NCI-H748 (cell line): Measurements from ENCODE around the gene AHNAK2.

Source experiments
- DNase-seq: peaks from one replicate; lab custom pipeline; 2025; ENCODE audit not compliant: unreplicated experiment; lab: John Stamatoyannopoulos, UW

AHNAK2 gene

DNA sequence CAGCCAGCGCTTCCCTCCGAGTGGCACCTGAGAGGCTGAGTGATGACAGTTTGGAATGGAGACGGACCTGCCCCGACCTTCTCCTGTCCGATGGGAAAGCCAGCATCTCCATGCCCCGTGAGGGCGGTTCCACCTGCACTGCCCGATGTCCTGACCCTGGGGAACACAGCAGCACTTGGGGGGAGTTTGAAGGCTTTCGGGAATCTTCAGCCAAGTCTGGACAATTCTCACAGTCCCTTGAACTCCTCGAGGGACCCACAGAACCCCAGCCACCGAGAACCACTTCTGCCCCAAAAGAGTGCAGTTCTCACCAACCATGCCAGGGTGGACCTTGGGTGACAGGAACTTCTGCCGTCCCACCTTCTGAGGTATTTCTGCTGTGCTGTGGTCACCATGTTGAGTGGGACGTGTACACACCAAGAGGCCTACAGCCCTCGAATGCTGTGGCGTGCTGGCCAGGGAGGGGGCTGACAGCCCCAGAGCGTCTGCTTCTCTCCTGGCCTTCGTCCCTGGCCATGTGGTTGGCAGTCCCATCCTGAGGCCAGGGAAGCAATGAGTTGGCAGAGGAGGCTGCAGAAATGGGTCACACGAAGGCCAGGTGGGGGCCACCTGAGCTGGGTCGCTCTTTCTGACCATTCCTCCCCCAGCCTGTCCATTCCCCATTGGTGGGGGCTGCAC is 8.5 kb upstream of the AHNAK2 start:
- no peak for DNase-seq

DNA sequence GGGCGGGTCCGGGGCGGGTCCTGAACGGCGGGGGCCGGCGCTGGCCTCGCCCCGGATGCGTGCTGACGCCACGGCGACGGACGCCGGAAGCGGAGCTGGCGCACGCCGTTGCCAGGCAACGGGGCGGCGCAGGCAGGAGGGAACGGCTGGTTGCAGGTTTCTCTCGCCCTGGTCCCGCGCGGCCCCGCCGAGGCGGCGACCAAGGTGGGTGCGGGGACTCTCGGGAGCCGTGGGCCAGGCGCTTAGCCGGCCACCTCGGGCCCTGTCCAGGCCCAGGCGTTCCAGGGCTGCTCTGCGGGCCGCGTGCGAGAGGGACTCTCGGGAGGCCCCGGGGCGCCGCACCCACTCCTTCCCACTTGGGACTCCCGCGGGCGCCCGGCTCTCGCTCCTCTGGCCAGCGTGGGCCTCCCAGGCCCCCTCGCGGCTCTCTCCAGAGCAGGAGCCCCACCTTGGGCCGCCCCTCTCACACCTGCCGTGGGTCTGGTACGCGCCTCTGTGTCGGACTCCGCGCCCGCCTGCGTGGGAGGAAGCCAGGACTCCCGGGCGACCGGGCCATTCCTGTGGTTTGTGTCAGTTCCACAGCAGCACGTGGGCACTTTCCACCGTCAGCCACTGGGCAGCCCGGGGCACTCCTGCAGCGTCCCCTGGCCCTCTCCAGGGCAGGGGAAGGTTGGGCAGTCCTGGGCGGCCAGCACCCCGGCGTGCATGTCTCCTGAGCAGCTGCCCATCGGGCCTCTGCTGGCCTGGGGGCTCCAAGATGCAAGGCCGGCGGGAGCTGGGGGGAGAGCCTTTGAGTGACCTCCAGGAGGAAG is 7.7 kb upstream of the AHNAK2 start, which contains the start of gene CLBA1:
CLBA1 (plus strand) TSS at position 114 of the 812 bp plus-strand sequence; CDS start at position 758, 644 bp downstream.
- DNase-seq = peak; percentile 97

DNA sequence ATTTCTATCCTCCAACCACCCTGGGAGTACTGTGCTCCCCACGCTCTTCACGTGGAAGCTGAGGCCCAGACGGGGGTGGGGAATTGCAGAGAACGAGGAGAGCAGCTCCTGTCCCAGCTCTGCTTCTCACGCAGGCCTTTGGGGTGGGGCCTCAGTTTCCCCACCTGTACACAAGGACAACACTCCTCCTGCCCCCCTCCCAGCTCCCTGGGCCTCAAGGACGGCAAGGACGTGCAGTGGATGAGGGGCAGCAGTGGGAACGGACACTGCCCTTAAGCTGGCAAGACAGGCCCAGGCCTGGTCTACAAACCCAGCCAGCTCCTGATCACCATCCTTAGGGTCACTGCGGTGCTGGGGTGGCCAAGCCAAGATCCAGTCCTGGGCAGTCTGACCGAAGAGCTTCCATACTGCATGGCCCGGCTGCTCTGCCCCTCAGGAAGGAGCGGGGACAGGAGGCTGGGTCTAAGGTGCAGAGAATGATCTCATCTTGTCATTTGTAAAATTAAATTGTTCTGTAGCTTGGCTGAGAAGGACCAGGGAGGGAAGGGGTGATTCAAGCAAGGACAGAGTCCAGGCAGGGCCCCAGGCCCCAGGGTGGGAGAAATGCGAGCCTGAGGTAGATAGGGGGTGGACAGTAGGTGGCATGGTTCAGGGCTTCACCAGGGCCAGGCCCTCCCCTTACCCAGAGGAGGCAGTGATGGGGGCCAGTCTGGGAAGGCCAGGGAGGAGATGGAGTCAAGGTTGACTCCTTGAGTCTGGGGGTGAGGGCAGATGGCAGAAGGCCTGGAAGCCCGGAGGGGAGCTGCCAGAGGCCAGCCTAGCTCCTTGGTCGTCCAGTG is 6.1 kb upstream of the AHNAK2 start:
- DNase-seq = no peak

DNA sequence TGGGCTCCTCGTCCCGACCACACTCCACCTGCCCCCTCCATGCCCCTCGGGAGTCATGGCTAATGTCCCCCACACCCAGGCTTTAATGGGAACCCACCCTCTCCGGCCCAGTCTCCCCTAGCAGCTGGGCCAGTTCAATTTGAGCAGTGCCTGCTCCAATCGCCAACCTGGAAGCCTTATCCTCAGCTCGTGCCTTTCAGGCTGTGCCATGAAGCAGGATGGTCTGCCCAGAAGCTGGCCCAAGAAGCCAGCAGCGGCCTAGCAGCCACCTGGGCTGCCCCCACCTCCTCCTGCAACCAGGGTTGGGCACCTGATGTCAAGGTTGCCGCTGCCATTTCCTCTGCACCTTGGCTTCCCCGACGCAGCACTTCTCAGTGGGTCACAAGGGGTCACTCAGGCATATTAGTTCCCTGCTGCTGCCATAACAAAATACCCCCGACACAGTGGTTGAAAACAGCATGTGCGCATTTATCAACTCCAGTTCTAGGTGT is 5.1 kb upstream of the AHNAK2 start:
- no peak for DNase-seq

DNA sequence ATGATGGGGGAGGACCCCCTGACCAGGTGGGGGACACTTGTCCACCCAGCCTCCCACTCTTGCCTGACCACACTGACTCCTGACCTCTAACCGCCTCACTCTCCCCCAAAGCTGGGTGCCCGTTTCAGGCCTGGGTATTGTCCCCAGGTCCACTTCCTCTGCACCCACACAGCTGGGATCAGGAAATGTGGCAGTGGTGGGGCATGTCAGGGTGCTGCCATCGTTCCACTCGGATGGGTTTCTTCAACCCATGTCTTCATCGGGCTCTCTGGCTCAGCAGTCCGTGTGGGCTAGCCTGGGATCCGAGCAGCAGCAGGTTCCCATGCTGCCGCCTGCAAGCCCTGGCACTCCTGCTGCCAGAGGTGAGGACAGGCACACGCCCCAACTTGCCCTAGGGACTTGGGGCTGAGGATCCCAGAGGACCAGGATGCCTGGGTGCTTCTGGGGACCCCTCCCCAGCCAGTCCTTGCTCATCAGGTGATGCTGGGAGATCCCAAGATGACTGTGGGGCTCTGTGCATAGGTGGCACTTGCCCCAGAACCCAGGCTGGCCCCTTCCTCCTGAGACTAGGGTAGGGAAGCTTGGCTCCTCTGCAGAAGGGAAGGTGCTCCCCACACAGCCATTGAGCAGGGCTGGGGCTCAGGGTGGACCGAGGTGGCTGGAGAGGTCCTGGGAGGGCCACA is 4.5 kb upstream of the AHNAK2 start:
- no peak for DNase-seq

DNA sequence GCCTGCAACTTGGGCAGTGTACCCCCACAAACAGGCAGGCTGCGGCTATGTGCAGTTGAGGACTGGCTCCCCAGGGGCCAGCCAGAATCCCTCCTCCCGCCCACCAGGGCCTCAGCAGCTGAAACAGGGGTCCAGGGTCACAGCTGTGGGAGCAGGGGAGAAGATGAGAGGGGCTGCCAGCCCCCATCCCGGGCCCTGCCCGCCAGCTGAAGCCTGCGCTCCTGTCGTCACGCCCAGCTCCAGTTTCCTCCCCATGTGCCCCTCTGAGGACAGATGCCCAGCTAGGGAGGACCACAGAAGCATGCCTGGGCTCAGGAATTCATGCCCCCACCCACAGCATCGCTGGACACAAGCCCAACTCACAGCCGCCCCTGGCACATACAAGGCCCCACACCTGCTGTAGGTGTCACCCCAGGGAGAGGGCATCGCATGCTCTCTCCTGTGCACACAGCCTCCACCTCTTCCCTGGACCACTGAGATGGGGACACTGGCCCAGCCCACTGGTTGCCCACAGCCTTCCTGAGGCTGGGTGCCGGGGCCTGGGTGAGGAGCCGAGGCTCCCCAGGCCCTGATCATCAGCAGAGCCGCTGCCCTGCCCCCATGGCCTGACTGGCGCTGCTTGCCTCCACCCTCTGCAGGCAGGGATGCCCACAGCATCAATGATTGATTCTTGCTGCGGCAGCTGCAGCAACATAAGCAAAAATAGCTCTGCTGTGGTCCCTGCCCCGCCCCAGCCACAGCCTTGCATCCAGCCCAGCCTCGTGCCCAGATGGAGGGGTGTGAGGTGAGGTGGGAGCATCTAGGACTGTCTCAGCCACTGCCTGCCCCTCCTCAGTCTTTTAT is 3.7 kb upstream of the AHNAK2 start:
- no peak for DNase-seq

DNA sequence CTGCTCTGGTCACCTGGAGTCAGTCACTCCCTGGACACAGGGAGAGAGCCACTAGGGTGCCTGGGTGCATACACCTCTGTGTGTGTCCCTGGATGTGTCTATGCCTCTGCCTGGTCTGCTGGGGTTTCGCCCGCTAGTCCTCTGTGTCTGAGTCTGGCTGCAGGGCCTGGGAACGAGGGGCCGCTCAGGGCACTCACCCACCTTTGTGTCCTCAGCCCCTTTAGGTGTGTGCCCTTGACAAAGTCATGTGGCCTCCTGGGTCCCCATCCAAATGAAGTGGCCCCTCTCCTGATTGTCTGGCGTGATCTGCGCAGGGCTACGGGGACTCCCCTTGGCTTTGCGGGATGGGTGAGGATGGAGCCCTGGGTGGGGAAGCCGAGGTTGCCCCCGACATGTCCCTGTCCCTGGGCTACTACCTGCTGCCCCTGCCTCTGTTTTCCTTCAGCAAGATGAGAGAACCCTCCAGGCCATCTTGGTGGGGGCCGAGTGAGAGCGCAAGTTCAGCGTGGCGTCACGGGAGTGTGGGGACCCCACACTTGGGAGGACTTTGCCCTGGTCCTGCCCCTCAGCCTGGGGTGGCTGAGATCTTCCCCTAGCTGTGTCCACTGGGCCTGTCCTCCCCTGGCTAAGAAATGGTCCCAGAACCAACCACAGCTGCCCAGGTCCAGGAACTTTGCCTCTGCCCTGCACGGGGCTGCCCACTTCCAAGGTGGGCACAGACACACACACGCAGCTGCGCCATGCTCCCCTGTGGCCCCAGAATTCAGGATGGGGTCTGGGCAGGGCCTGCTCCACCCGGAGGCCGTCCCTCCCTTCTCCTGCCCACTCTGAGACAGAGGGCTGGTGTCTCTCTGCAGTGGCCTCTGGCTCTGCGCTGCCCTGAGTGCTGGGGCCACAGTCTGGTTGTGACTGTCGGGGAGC is 2.7 kb upstream of the AHNAK2 start:
- DNase-seq = no peak

DNA sequence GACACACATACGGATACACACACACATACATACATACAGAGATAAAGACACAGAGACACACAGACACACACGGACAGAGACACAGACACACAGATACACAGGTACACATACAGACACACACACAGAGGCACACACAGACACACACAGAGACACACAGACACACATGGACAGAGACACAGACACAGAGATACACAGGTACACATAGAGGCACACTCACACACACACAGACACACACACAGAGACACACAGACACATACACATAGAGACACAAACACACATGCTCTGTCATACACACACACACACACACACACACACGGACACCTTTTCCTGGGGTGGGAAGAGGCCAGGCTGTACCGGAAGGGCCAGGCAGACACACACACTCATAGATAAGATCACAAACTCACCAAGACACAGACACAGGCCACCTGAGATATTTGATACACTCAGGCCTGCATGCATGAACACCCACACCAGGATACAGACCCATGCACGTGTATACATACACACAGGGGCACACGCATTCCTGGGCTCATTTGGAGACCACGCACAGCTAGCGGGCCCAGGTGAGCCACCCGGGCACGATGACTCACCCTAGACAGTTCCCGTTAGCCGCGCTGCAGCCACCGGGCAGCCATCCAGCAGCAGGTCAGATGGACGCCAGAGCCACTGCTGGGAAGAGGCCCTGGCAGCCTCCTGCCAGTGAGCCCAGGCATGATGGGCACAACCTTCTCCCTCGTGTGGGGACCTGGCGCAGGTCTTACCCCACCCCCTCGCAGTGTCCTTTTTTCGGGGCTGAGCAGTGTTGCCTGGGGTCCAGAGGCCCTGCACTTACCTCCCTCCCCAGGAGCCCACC is 1.8 kb upstream of the AHNAK2 start:
- DNase-seq = no peak

DNA sequence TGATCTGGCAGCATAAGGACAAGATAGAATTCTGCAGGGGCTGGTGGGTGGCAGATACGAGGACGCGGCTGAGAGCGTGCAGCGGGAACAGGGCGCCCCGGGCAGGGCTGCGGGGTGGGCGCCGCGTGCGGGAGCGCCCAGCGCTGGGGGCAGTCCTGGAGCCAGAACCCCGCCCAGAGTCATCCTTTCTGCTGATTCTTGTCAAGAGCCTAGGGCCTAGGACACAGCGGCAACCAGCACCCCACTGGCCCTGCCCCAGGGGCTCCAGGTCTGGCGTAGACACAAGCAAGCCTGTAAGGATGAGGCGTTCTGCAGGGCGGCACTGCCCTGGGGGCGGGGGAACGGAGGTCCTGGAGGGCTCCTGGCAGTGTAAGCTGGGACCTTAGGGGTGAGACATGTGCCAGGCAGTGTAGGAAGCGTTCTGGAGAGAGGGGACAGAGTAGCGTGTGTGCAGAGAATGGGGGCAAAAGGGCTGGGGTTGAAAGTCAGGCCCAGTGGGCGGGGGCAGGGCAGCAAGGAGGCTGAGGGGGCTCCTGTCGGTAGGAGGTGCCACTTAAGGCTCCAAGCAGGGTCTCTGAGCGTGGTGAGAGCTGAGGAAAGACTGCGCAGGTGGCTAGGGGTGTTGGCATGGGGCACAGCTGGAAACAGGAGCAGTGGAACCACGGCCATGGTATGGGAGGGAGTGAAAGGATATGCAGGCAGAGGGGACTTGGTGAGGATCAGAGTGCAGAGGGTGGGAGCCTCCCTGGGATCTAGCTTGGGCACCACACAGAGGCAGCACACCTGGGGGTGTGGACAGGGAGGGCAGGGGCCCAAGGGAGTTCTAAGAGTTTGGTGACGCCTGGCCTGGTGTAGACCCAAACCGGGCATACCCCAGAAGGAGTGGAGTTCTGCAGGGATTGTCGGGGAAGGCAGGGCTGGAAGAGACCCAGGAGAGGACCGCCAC is 845 bp upstream of the AHNAK2 start:
- DNase-seq = peak; percentile 51

DNA sequence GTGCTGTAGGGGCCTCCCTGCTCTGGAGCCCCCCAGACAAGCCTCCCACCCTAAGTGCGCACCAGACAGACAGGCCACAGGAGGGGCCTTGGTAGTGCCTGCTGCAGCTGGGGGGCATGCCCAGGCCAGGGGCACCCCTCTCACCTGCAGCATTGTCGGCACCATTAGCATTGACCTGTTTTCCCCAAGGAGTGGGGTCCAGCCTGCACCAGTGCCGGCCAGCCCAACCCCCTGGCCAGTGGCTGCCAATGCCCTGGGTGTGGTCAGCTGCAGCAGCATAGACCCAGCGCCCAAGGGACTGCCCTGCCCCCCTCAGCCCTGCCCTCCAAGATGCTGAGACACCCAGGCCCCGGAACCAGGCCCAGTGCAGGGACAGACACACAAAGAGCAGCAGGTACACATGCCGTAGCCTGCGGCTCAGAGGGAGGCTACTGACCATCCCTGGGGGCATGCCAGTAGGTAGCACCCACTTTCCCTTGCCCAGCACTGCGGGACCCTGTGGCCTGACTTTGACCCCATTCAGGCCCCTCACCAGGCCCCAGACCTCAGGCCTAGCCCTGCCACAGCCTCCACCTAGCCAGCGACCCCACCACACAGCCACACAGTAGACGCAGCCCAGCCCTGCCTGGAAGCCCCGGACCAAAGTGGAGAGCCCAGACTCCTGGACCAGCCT is 1.0 kb downstream of the AHNAK2 start:
- DNase-seq = no peak

DNA sequence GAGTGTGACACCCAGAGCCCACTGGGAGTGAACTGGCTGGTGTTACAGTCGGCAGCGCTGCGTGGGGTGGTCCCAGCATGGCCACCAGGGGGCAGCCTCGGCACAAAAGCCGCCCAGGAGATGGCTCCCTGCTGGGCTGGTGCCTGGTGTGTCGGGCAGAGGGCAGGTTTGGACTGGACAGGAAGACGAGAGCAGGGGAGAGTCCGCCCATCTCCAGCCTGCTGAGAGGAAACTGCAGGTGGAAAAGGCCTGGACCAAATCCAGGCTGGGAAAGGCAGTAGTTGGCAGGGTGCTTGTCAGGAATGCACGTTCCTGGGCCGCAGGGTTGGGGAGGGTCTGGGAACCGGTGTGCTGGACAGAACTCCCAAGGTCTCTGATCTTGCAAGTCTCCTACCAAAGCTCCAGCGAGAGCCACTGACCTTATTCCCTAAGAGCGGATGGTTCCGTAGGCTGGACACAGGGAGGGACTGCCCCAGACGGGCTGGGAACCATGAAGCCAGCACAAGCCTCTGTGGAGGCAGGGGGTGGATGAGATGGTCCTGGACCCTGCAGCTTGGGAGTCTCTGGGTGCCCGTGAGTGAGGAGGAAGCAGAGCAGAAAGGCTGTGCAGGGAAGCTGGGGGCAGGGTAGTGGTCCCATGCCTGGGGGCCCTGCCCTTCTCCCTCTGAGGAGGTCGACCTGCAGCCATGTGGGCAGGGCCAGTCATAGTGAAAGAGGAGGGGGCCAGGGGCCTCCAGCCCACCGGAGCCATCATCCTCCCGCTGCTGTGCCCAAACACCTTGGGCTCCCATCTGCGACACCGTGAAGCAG is 1.8 kb downstream of the AHNAK2 start:
- DNase-seq = peak; percentile 79

DNA sequence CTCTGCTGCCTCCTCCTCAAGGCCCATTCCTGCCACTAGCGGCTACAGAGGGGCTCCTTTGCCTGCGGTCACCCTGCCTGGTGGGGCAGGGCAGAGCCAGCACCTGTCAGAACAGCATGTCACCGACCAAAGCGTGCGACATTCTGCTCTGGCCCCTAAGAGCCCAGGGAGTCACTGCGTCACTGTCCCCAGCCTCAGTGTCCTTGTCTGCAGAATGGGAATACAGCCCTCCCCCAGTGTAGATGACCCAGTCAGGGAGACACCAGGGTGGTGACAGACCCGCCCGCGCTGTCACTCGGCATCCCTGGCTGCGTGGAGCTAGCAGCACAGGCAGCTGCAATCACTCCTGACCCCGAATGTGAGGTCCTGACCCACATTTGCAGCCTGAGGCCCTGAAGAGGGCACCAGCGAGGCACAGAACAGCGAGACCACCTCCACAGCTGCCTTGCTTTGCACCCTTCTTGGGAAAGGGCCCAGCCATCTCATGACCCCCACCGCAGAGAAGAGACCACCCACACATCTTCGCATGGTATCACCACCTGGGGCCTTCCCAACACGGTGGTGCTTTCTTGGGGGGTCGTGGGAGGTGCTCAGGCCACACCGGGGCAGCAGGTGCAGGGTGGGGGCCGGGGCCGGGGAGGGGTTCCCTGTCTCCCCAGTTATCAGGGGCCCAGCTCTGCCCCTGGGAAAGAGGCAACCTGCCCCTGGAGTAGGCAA is 2.5 kb downstream of the AHNAK2 start:
- DNase-seq = no peak

DNA sequence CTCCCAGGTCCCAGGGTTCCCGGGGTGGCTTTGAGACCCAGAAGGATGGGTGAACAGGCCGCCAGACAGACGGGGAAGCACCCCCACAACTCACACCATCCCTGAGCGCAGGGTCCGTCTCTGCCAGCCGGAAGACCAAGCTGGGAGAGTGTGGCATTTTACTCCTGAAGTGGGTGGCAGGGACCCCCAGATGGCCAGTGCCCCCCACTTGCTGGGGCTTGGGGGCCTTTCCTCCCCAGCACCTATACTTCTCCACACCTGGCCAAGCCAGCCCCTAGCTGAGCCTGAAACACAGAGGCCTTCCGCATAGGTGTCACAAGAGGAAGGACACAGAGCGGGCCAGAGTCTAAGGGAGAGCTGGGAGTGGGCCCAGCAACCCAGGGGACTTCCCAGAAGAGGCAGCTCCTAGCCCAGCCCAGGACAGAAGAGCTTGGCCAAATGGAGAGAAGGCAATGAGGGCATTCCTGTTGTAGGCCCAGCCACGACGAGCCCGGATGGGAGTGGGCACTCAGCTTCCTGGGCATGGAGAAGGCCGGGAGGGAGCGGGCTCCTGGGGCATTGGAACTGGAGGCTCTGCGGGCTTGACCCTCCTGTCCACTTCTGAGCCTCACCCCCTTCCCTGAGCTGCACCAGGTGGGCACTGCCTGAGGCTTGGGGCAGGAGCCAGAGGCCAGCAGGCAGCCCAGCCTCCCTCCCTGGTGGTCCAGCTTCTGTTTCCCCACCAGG is 3.3 kb downstream of the AHNAK2 start:
- no peak for DNase-seq

DNA sequence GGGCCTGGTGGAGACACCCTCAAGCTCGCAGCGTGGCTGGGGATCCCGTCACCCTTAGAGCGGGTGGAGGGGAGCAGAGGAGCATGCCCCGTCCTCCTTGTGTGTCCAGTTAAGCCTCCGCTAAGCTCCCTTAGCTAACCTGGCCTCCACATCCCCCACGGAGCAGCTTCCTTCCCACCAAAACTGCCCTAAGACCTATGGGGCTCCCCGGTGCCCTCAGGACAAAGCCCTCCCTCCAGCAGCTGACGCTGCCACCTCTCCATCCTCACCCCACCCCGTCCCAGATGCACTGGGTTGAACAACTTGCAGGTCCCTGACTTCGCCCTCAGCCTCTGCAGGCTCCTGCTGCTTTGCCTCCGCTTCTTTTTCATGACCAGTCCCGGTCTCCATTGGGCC is 4.0 kb downstream of the AHNAK2 start:
- no peak for DNase-seq
